Upper lobe of right lung (tissue), 1 donor: ENCODE measurements around the gene SLX4IP. TPM values are rescaled to one million over a fixed set of nuclear protein-coding genes. Genes with fewer than 3 reads are reported as not detected.

Experiments
- ATAC-seq: fragments of 200-7000 bp; cut with Tn5 transposase; one replicate; pipeline ENCODE4 v1.9.1; 2020; ENCODE audit warnings: mild to moderate bottlenecking, moderate library complexity
- DNase-seq: peaks from one replicate; pipeline ENCODE4 v3.0.0-alpha.2; 2020
- H3K27ac ChIP-seq: fragments of 200-600 bp; one replicate; pipeline ENCODE4 v1.8.0; 2022
- H3K27me3 ChIP-seq: fragments of 200-600 bp; one replicate; pipeline ENCODE4 v1.8.0; 2022; ENCODE audit warnings: mild to moderate bottlenecking
- H3K36me3 ChIP-seq: fragments of 200-600 bp; one replicate; pipeline ENCODE4 v1.8.0; 2022
- H3K4me1 ChIP-seq: fragments of 200-600 bp; one replicate; pipeline ENCODE4 v1.8.0; 2022
- H3K4me3 ChIP-seq: fragments of 200-600 bp; one replicate; pipeline ENCODE4 v1.8.0; 2022; ENCODE audit warnings: mild to moderate bottlenecking
- H3K9me3 ChIP-seq: fragments of 200-600 bp; one replicate; pipeline ENCODE4 v1.8.0; 2022
- intact Hi-C: fragments of 100-400 bp; cut with DNase I; formaldehyde crosslinking; loops from one replicate; pipeline ENCODE4 v1.11.0; 2022
- total RNA-seq: library from RNA; stranded (reverse); fragmentation: NEBNext Ultra II Directional; extraction: Animal tissue kit (Norgen Biotek cat#: 25700); gene quantifications from one replicate; pipeline ENCODE4 v1.2.1, GENCODE V29; 2021
- TF ChIP-seq, protein P1 (sequence below): fragments of 200-600 bp; IDR thresholded peaks from one replicate; pipeline ENCODE4 v1.8.0; 2022; ENCODE audit warnings: antibody characterized with exemption
- donor health status: DM: no; HTN: yes; CAD: no; lungs with severe emphysema.

Gene SLX4IP
- total RNA-seq, 1 donor from 2014 or later, result 5.4 TPM

GRCh38 chr20:10555865-10556308 is 120.8 kb downstream of the SLX4IP start:
- TF ChIP-seq, protein P1, sequence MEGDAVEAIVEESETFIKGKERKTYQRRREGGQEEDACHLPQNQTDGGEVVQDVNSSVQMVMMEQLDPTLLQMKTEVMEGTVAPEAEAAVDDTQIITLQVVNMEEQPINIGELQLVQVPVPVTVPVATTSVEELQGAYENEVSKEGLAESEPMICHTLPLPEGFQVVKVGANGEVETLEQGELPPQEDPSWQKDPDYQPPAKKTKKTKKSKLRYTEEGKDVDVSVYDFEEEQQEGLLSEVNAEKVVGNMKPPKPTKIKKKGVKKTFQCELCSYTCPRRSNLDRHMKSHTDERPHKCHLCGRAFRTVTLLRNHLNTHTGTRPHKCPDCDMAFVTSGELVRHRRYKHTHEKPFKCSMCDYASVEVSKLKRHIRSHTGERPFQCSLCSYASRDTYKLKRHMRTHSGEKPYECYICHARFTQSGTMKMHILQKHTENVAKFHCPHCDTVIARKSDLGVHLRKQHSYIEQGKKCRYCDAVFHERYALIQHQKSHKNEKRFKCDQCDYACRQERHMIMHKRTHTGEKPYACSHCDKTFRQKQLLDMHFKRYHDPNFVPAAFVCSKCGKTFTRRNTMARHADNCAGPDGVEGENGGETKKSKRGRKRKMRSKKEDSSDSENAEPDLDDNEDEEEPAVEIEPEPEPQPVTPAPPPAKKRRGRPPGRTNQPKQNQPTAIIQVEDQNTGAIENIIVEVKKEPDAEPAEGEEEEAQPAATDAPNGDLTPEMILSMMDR, result no peak
- no peak for DNase-seq
- intact Hi-C loops, result loop anchor here (10.0 kb wide), 3 partner anchors 89 to 989 kb away; no protein-coding TSS in a partner anchor
- H3K4me1 ChIP-seq, result peaks cover 5% of the 10 kb centered on the region
- H3K27me3 ChIP-seq, result no peaks in the 10 kb centered on the region
- no peaks in the 10 kb centered on the region for H3K9me3 ChIP-seq
- H3K27ac ChIP-seq, result no peak overlapping the region
- H3K36me3 ChIP-seq, result no peaks in the 10 kb centered on the region
- no peak overlapping the region for H3K4me3 ChIP-seq
- ATAC-seq, result no peak

- intact Hi-C loops, result loop anchor here (10.0 kb wide), 3 partner anchors 88 to 988 kb away; no protein-coding TSS in a partner anchor
- Histone ChIP-seq H3K36me3 (no peaks in the 10 kb centered on the region), H3K4me3 (no peak overlapping the region), H3K27ac (no peak overlapping the region), H3K4me1 (peaks cover 5% of the 10 kb centered on the region), H3K9me3 (no peaks in the 10 kb centered on the region), H3K27me3 (no peaks in the 10 kb centered on the region)
- no peak for ATAC-seq
- TF ChIP-seq, protein P1, result no peak
- DNase-seq, result no peak
These were observed 121.5 kb downstream of the SLX4IP start for GRCh38 chr20:10556519-10557083.

DNA sequence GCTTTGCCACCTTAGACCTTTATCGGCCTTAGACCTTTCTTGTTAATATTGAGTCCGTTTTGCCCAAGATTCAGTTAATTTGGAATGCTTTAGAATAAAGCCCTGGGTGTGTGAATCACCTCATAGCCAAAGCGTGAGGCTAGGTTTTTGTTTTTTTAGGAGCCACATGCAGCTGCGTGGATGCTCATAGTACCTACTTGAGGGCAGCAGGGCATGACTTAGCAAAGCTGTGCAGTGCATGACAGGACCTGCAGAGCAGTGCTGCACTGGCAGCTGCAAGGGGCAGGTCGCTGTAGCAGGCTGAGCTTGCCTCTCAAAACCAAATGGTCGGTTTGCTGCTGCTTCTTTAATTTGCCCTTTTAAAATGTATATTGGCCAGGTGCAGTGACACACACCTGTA is 122.6 kb downstream of the SLX4IP start:
- Histone ChIP-seq H3K4me1 (no peaks in the 10 kb centered on the region), H3K4me3 (no peak overlapping the region), H3K36me3 (no peaks in the 10 kb centered on the region), H3K27ac (no peak overlapping the region), H3K9me3 (no peaks in the 10 kb centered on the region), H3K27me3 (no peaks in the 10 kb centered on the region)
- ATAC-seq (no peak), DNase-seq (no peak)
- TF ChIP-seq, protein P1, result no peak
- intact Hi-C loops, result loop anchor here (10.0 kb wide), 3 partner anchors 87 to 987 kb away; no protein-coding TSS in a partner anchor

GRCh38 chr20:10558635-10559187 is 123.6 kb downstream of the SLX4IP start:
- Histone ChIP-seq H3K27me3 (no peaks in the 10 kb centered on the region), H3K27ac (no peak overlapping the region), H3K4me3 (no peak overlapping the region), H3K36me3 (no peaks in the 10 kb centered on the region), H3K9me3 (no peaks in the 10 kb centered on the region), H3K4me1 (no peaks in the 10 kb centered on the region)
- DNase-seq (no peak), ATAC-seq (no peak)
- TF ChIP-seq, protein P1, result no peak
- intact Hi-C loops, result loop anchor here (10.0 kb wide), 3 partner anchors 86 to 986 kb away; no protein-coding TSS in a partner anchor

GRCh38 chr20:10559266-10559665 is 124.2 kb downstream of the SLX4IP start:
- no peaks in the 10 kb centered on the region for H3K9me3 ChIP-seq
- H3K27me3 ChIP-seq, result no peaks in the 10 kb centered on the region
- ATAC-seq (no peak), DNase-seq (no peak)
- H3K4me1 ChIP-seq, result no peaks in the 10 kb centered on the region
- intact Hi-C loops, result loop anchor here (10.0 kb wide), 3 partner anchors 86 to 986 kb away; no protein-coding TSS in a partner anchor
- TF ChIP-seq, protein P1, result no peak
- H3K27ac ChIP-seq, result no peak overlapping the region
- H3K4me3 ChIP-seq, result no peak overlapping the region
- H3K36me3 ChIP-seq, result no peaks in the 10 kb centered on the region
